Neural cell (in vitro differentiated cells): ENCODE measurements around the gene ADCY1. TPM values are rescaled to one million over a fixed set of nuclear protein-coding genes. Genes with fewer than 3 reads are reported as not detected.

ENCODE experiments used
- H2AFZ ChIP-seq: fragments of 200-600, 300-800 bp; sonication (generic), shearing (Covaris generic); 2 replicates; pipeline ENCODE4 v1.6.0; 2014; ENCODE audit warnings: low read depth, mild to moderate bottlenecking, antibody characterized with exemption, low read length, moderate library complexity
- H3F3A ChIP-seq: fragments of 200-600 bp; shearing (Covaris generic); 2 replicates; pipeline ENCODE4 v1.6.1; 2016; ENCODE audit warnings: mild to moderate bottlenecking, moderate library complexity, mixed read lengths, antibody characterized with exemption, low read length; ENCODE audit not compliant: insufficient read depth, poor library complexity, severe bottlenecking
- H3K27ac ChIP-seq: fragments of 200-600, 300-800 bp; sonication (generic), shearing (Covaris generic); 2 replicates; pipeline ENCODE4 v1.5.1; 2014; ENCODE audit warnings: mild to moderate bottlenecking, low read length, moderate library complexity
- H3K27me3 ChIP-seq: fragments of 300-800, 200-600 bp; sonication (generic), shearing (Covaris generic); 2 replicates; pipeline ENCODE4 v1.6.0; 2014; ENCODE audit warnings: mild to moderate bottlenecking, low read depth, low read length, moderate library complexity; ENCODE audit not compliant: insufficient read depth
- H3K36me3 ChIP-seq: fragments of 300-800, 200-600 bp; sonication (generic), shearing (Covaris generic); 2 replicates; pipeline ENCODE4 v1.5.1; 2014; ENCODE audit warnings: mild to moderate bottlenecking, antibody characterized with exemption, low read length, moderate library complexity; ENCODE audit not compliant: insufficient read depth
- H3K4me2 ChIP-seq: fragments of 300-800, 200-600 bp; sonication (generic), shearing (Covaris generic); 2 replicates; pipeline ENCODE4 v1.6.0; 2014; ENCODE audit warnings: mild to moderate bottlenecking, low read length
- H3K4me3 ChIP-seq: fragments of 300-800, 200-600 bp; sonication (generic), shearing (Covaris generic); 2 replicates; pipeline ENCODE4 v1.5.1; 2014; ENCODE audit warnings: mild to moderate bottlenecking, low read length, moderate library complexity
- H3K79me2 ChIP-seq: fragments of 200-600 bp; shearing (Covaris generic); replicated peaks from 2 replicates; pipeline ENCODE4 v1.6.0; 2014; ENCODE audit warnings: mild to moderate bottlenecking, low read length, moderate library complexity; ENCODE audit not compliant: insufficient read depth
- H3K9ac ChIP-seq: fragments of 300-800, 200-600 bp; sonication (generic), shearing (Covaris generic); 2 replicates; pipeline ENCODE4 v1.6.1; 2016; ENCODE audit warnings: mild to moderate bottlenecking, low read length, mixed read lengths
- H3K9me2 ChIP-seq: fragments of 200-600 bp; shearing (Covaris generic); 2 replicates; pipeline ENCODE4 v1.6.1; 2016; ENCODE audit warnings: mild to moderate bottlenecking, low read length, mixed read lengths; ENCODE audit not compliant: insufficient read depth
- H3K9me3 ChIP-seq: fragments of 200-600, 300-800 bp; sonication (generic), shearing (Covaris generic); 2 replicates; pipeline ENCODE4 v1.6.1; 2016; ENCODE audit warnings: mild to moderate bottlenecking, mixed run types, low read length, moderate library complexity, mixed read lengths
- H4K20me1 ChIP-seq: fragments of 200-600 bp; shearing (Covaris generic); 2 replicates; pipeline ENCODE4 v1.6.1; 2016; ENCODE audit warnings: mild to moderate bottlenecking, mixed run types; ENCODE audit not compliant: insufficient read depth
- CTCF ChIP-seq: fragments of 450-650 bp; IDR thresholded peaks from 2 replicates; pipeline ENCODE4 v1.5.1; 2014; ENCODE audit warnings: antibody characterized with exemption, mild to moderate bottlenecking, moderate library complexity; ENCODE audit not compliant: poor library complexity, severe bottlenecking
- EP300 ChIP-seq: fragments of 450-650 bp; conservative IDR thresholded peaks from 2 replicates; pipeline ENCODE4 v1.6.1; 2014; ENCODE audit warnings: antibody characterized with exemption, mild to moderate bottlenecking, moderate library complexity; ENCODE audit not compliant: poor library complexity, severe bottlenecking
- EZH2 ChIP-seq: fragments of 200-600, 300-800 bp; shearing (Covaris generic), sonication (generic); IDR thresholded peaks from 2 replicates; pipeline ENCODE4 v1.6.1; 2014; ENCODE audit warnings: antibody characterized with exemption, low read length, borderline replicate concordance, mild to moderate bottlenecking; ENCODE audit not compliant: insufficient read depth, poor library complexity, severe bottlenecking
- MXI1 ChIP-seq: fragments of 450-650 bp; conservative IDR thresholded peaks from 2 replicates; pipeline ENCODE4 v1.6.1; 2014; ENCODE audit warnings: antibody characterized with exemption, mild to moderate bottlenecking; ENCODE audit not compliant: poor library complexity, severe bottlenecking
- POLR2AphosphoS5 ChIP-seq: IDR thresholded peaks from 2 replicates; pipeline ENCODE4 v1.6.1; 2012
- RAD21 ChIP-seq: fragments of 450-650 bp; conservative IDR thresholded peaks from 2 replicates; pipeline ENCODE4 v1.6.1; 2014; ENCODE audit warnings: antibody characterized with exemption, mild to moderate bottlenecking, moderate library complexity
- REST ChIP-seq: IDR thresholded peaks from 2 replicates; pipeline ENCODE4 v1.6.1; 2012; ENCODE audit warnings: borderline replicate concordance
- SMC3 ChIP-seq: fragments of 450-650 bp; conservative IDR thresholded peaks from 2 replicates; pipeline ENCODE4 v1.6.1; 2014; ENCODE audit warnings: antibody characterized with exemption, mild to moderate bottlenecking, moderate library complexity; ENCODE audit not compliant: poor library complexity
- TAF1 ChIP-seq: IDR thresholded peaks from 2 replicates; pipeline ENCODE4 v1.6.1; 2012; ENCODE audit warnings: low read depth
- polyA plus RNA-seq: library from polyadenylated mRNA; depleted of rRNA; stranded (reverse); fragments of >200 nt; gene quantifications from 2 replicates; pipeline ENCODE4 v1.2.3, GENCODE V29; 2014

ADCY1 gene
- polyA plus RNA-seq, 1 donor from 2014 or later, result 14.8 TPM

- no peaks in the 10 kb centered on the region for H3K36me3 ChIP-seq
- no peak overlapping the region for H3K4me3 ChIP-seq
- H4K20me1 ChIP-seq, result no peaks in the 10 kb centered on the region
- H3K9ac ChIP-seq, result no peak overlapping the region
- H3K27ac ChIP-seq, result no peak overlapping the region
- H3F3A ChIP-seq, result no peaks in the 10 kb centered on the region
- no peaks in the 10 kb centered on the region for H3K9me2 ChIP-seq
- no peaks in the 10 kb centered on the region for H3K27me3 ChIP-seq
- H3K79me2 ChIP-seq, result no peaks in the 10 kb centered on the region
- H2AFZ ChIP-seq, result no peak overlapping the region
- H3K9me3 ChIP-seq, result no peaks in the 10 kb centered on the region
- TF ChIP-seq REST (no peak), RAD21 (no peak), EZH2 (no peak), POLR2AphosphoS5 (no peak), EP300 (no peak), MXI1 (no peak), TAF1 (no peak), CTCF (no peak), SMC3 (no peak)
- no peak overlapping the region for H3K4me2 ChIP-seq
These were observed 9.1 kb downstream of the ADCY1 start for GRCh38 chr7:45583296-45583695.

- H4K20me1 ChIP-seq, result no peaks in the 10 kb centered on the region
- H3K79me2 ChIP-seq, result no peaks in the 10 kb centered on the region
- H3K9me3 ChIP-seq, result no peaks in the 10 kb centered on the region
- H3K4me3 ChIP-seq, result no peak overlapping the region
- H3K36me3 ChIP-seq, result no peaks in the 10 kb centered on the region
- no peaks in the 10 kb centered on the region for H3F3A ChIP-seq
- no peak overlapping the region for H2AFZ ChIP-seq
- no peak overlapping the region for H3K27ac ChIP-seq
- no peak overlapping the region for H3K9ac ChIP-seq
- no peaks in the 10 kb centered on the region for H3K9me2 ChIP-seq
- no peak for TF ChIP-seq MXI1
- TF ChIP-seq EP300, result no peak
- no peak for TF ChIP-seq TAF1
- TF ChIP-seq EZH2, result no peak
- no peak overlapping the region for H3K4me2 ChIP-seq
- H3K27me3 ChIP-seq, result no peaks in the 10 kb centered on the region
These were observed 10.4 kb downstream of the ADCY1 start for GRCh38 chr7:45584261-45585210.
